Fibroblast of skin of left quadriceps (primary cell): ENCODE results near the gene MAP2K1.
"Not testable (repeated sequence)": the region's sequence is repeated elsewhere in the genome, so short reads cannot be mapped to it uniquely, and the experiment has no call there.

Experiments used
- DNase-seq, 2 experiments: peaks; one replicate each; pipeline ENCODE4 v3.0.0-alpha.2; 2013; ENCODE audit warnings: low read depth in 2 of 2

MAP2K1 gene

DNA sequence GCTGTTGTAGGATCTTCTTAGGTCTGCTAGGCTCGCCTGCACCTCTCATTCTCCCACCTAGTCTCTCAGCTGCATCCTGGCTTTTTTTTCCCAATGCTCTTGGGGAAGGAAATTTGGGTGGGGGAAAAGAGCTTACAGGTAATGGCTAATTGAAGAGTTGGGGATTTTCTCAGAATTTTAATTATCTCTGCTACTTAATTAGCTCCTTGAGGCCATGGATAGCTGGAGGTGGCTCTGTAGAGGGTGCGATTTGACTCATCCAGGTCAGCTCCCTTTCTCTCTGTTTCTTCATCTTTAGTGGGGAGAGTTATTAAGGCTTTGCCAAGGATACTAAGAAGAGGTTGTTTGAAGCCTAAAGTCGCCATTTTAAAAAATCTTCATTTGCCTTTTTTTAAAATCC, 88.3 kb downstream of the MAP2K1 start:
- DNase-seq, result no peak

GRCh38 chr15:66476535-66476934, 89.8 kb downstream of the MAP2K1 start:
- DNase-seq, result no peak

DNA sequence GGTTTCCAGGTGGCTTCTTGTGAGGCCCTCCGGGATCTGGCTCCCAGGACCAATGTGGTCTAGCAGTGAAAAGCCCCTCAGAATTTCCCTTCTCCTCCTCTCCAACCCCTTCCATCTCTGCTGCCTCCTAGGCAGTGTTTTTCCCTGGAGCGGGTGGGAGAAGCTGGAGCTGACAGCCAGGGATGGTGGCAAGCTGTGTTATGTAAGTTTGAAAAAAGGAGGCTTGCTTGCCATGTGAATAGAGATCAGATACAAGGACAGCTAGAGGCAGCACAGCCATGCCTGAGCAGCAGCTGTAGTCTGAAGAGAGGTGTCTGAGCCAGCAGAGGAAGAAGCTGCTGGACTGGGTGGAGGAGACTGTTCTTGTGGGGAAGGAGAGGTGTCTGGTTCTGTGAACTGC, 90.3 kb downstream of the MAP2K1 start:
- no peak for DNase-seq

- no peak for DNase-seq
Observed at GRCh38 chr15:66480267-66480666, 93.6 kb downstream of the MAP2K1 start.

DNA sequence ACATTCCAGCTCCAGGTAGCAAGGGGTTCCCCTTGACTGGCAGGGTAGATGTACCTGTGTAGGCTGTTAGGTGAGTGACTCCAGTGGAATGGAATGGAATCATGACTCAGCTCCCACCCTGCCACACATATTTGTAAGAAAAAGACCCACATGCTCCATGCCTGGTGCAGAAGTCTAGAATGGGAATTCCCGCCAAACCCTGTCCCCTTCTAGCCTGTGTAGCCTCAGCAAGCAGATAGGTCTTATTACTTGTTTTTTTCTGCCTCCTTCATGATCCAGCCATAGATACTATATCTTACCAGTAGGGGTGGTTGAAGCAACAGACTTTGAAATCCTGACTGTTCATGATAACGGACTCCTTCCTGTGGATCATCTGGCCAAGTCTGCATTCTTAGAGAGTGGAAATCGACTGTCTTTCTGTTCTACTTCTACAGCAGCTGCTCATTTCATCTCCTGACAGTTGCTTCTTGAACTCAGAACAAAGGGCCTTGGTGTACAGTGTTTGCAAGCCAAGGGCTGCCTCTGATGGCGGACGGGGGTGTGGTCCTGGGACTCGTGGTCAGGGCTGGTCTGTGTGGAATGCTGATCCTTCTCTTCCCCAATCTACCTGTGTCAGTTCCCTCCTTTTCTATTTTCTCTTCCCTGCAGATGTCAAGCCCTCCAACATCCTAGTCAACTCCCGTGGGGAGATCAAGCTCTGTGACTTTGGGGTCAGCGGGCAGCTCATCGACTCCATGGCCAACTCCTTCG, 94.6 kb downstream of the MAP2K1 start:
- DNase-seq, result no peak

DNA sequence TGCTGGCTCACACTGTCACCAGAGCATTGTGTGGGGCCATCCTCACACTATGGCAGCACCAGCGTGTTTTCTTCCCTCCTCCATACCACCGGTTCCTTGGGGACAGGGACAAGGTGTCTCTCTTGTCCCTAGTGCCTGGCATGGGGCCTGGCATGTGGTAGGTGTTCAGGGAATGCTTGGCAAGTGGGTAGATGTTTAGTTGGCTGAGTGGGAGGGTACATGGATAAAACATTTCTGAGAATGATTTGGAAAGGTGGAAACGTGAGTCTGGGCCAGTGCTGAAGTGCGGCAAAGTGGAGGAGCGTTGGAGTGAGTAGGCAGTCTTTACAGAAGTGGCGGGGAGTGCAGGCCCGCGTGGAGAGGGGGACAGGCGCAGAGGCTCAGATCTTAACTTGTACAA, 95.8 kb downstream of the MAP2K1 start:
- DNase-seq, result no peak

DNA sequence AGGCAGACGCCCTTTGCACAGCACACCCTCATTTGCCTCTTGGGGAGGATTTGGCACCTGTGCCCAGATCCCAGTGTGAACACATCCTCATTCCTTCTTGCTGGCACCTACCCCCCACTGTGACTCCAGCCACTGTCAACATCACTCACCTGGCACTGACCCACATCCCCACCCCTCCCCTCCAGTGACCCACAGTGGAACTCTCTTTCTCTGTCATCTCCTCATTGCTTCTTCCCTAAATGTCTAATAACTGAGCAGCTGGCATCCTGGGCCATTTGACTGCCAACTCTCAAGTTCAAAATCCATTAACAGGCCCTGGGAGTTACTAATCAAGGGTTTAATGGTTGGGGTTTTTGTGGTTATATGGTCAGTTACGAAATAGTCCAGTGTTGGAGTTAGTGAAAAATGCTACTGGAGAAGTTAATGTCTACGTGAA, 96.4 kb downstream of the MAP2K1 start:
- DNase-seq, result peak in 1 of 2 experiments; percentile 53

GRCh38 chr15:66484539-66485112, 97.9 kb downstream of the MAP2K1 start:
- no peak for DNase-seq

DNA sequence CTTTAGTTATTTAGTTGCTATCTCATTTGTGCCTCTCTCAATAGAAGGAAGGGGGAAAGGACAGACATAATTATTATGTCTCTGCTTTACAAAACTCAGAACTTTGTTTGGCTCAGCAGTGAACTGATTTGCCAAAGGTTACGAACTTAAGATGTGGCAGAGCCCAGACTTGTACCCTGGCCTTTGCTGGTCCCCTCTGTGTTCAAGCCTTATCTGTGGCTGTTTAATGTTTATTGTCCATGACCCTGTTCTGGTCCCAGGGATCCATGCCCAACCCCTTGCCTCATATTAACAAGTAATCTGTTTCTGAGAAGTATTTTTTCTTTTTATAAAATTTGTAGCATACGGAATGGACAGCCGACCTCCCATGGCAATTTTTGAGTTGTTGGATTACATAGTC, 100.2 kb downstream of the MAP2K1 start:
- DNase-seq, result no peak

DNA sequence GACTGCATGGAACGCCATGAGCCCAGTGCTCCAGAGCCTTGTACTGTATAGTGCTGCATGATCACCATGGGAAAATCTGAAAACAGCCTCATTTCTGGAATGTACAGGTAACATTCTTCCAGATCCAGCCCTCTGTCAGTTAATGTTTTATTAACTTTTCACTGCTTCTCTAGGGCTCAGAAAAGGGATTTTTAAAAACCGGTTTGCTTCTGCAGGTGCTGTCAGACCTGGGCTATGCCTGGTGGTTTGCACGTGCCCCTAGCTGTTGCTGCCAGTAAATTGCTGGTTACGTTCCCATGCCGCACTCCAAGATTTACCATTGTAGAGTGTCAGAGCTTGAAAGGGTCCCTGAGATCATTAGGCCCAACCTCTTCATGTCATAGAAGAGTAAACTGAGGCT, 101.8 kb downstream of the MAP2K1 start:
- DNase-seq, result no peak

- no peak for DNase-seq
Observed at GRCh38 chr15:66489179-66489791, 102.6 kb downstream of the MAP2K1 start.

DNA sequence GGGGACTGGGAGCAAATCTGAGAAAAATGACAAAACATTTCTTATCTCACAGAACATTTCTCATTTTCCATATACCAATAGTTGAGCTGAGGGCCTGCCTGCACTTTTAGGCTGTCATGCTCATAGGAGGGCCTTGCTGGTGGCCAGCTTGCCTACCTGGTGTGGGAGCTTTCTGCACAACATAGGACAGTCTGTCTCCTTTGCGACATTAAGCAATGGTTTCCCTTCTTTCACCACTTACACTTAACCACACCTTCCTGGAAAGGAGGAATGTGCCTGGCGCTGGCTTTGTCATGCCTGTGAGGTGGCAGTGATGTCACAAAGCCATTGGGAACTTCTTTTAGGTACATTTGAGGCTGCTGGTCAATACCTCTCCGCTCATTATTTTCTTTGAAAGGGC, 105.1 kb downstream of the MAP2K1 start:
- DNase-seq, result no peak

DNA sequence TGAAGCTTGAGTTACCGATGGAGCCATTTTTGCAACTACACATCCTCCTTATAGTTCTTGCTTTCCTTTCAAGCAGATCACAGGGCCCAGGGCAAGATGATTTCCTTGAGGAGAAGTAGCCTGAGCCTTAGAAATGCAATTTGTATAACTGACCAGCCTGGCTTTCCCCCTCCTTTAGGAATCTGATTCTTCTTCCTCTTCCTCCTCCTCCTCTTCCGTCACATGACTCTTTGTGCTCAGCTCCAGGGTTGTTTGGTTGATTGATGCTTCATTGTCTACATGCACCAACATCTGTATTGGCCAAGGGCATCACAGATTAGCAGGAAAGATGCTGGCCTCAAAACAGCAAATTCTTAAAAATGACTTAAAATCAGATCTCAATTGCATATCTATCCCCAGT, 107.5 kb downstream of the MAP2K1 start:
- DNase-seq, result no peak

GRCh38 chr15:66496951-66497501, 110.3 kb downstream of the MAP2K1 start:
- no peak for DNase-seq

GRCh38 chr15:66497502-66498455, 111.1 kb downstream of the MAP2K1 start, which contains the start of gene SNAPC5:
TSS of gene SNAPC5 (minus strand) at chr15:66497762. CDS start at chr15:66497731, 31 bp downstream.
- DNase-seq, result peak; percentile 85 to 86

DNA sequence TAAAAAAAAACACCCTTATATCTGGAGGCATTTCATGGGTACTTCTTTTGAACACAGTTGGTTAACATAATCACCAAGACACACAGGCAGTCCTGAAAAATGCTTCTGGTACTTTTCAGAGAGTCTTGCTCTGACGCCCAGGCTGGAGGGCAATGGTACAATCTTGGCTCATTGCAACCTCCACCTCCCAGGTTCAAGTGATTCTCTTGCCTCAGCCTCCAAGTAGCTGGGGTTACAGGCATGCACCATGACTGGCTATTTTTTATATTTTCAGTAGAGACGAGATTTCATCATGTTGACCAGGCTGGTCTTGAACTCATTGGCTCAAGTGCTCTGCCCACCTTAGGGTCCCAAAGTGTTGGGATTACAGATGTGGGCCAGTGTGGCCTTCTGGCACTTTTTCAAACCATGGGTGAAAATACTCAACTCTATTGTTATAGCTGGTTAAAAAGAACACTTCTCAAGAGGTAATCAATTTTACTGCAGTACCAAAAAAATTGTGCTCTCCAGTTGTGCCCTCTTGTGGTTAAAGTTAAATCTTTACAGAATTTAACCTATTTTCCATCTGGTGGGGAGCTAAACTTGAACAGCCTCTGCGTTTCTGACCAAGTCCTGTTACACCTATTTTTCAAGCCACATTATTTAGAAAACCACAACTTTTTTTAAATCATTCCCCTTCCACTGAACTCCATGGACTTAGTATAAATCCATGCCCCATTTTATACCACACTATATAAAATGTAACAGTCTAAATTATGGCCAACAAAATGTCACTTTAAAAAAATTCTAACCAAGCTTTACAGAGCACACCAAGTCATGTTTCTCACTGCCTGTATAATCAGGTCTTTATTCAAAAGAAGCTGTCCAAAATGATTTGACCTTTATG, 112.0 kb downstream of the MAP2K1 start:
- DNase-seq, result peak; percentile 19 to 40

DNA sequence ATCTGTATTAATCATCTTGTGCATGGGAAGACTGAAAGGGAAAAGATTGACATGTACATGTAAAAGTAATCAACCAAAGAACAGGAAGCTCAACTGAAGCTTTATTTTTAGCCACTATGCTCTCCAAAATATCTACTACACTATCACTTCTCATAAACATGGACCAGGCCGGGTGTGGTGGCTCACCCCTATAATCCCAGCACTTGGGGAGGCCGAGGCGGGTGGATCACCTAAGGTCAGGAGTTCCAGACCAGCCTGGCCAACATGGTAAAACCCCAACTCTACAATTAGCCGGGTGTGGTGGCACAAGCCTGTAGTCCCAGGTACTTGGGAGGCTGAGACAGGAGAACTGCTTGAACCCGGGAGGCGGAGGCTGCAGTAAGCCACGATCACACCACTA, 113.6 kb downstream of the MAP2K1 start:
- DNase-seq, result not testable (repeated sequence)

DNA sequence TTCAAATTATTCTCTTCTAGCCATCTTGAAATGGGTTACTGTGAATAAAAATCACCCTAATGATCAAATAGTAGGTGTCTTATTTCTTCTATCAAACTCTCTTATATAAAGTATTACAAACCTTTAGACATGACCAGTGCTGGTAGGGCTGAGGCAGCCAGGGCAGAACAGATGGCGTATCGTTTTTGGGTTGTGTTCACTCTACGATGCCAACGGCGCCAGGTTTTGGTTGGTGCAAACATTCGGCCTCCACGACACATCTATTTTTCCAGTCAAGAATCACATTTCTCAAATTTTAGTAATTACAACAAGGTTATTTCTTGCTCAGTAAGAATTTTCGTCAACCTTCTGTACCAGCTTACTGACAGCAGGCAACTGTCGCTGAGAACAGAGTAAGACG, 115.8 kb downstream of the MAP2K1 start:
- DNase-seq, result no peak

- DNase-seq, result not testable (repeated sequence)
Observed at GRCh38 chr15:66503041-66503648, 116.4 kb downstream of the MAP2K1 start.
